WTC11 (cell line): Measurements from ENCODE around the gene BNIP2. TPM values are rescaled to one million over a fixed set of nuclear protein-coding genes. Genes with fewer than 3 reads are reported as not detected.
"Not testable (repeated sequence)": the region's sequence is repeated elsewhere in the genome, so short reads cannot be mapped to it uniquely, and the experiment has no call there.

Experiments
- ATAC-seq: fragments of 200-7000 bp; cut with Tn5 transposase; 2 replicates; pipeline ENCODE4 v1.10.0; 2021; ENCODE audit warnings: mild to moderate bottlenecking, moderate library complexity
- CTCF ChIA-PET: fragments of 300-600 bp; sonication (Branson Sonifier 250); formaldehyde crosslinking; loops from one replicate; lab custom pipeline; 2021; ENCODE audit warnings: antibody characterized with exemption; lab: Charles Lee
- POLR2A ChIA-PET: fragments of 350-600 bp; sonication (Branson Sonifier 250); formaldehyde crosslinking; loops from one replicate; lab custom pipeline; 2021; ENCODE audit warnings: antibody characterized with exemption; lab: Charles Lee
- DNase-seq: peaks from one replicate; pipeline ENCODE4 v3.0.0; 2021; ENCODE audit warnings: low spot score
- H3K27ac Mint-ChIP-seq: 2 replicates; pipeline ENCODE4 v1.8.0; 2021; ENCODE audit warnings: mixed read lengths
- H3K27me3 Mint-ChIP-seq: 2 replicates; pipeline ENCODE4 v1.8.0; 2021; ENCODE audit warnings: low read depth, mild to moderate bottlenecking, moderate library complexity, mixed read lengths
- H3K36me3 Mint-ChIP-seq: 2 replicates; pipeline ENCODE4 v1.8.0; 2021; ENCODE audit warnings: mixed read lengths
- H3K4me1 Mint-ChIP-seq: 2 replicates; pipeline ENCODE4 v1.8.0; 2022; ENCODE audit warnings: mixed read lengths
- H3K4me3 Mint-ChIP-seq: 2 replicates; pipeline ENCODE4 v1.8.0; 2021; ENCODE audit warnings: mild to moderate bottlenecking, moderate library complexity, mixed read lengths
- H3K9me3 Mint-ChIP-seq: 2 replicates; pipeline ENCODE4 v1.8.0; 2021; ENCODE audit warnings: mixed read lengths
- AR ChIP-seq: fragments of 250-450 bp; sonication (Bioruptor Pico); IDR thresholded peaks from 2 replicates; pipeline ENCODE4 v1.9.0; 2021; ENCODE audit warnings: mild to moderate bottlenecking
- CREB1 ChIP-seq: sonication (generic); formaldehyde crosslinking; IDR thresholded peaks from 2 replicates; pipeline ENCODE4 v1.8.0; 2023; ENCODE audit warnings: mild to moderate bottlenecking, missing genetic modification reagents
- FOXK1 ChIP-seq: sonication (generic); formaldehyde crosslinking; IDR thresholded peaks from 2 replicates; pipeline ENCODE4 v1.8.0; 2022; ENCODE audit warnings: mild to moderate bottlenecking, moderate library complexity, missing genetic modification reagents
- GTF2I ChIP-seq: fragments of 250-450 bp; sonication (Bioruptor Pico); conservative IDR thresholded peaks from 2 replicates; pipeline ENCODE4 v1.4.0; 2021; ENCODE audit warnings: mild to moderate bottlenecking
- MXD4 ChIP-seq: fragments of 250-450 bp; sonication (Bioruptor Pico); IDR thresholded peaks from 2 replicates; pipeline ENCODE4 v1.8.0; 2021; ENCODE audit warnings: mild to moderate bottlenecking, moderate library complexity, borderline replicate concordance
- OVOL2 ChIP-seq: fragments of 250-450 bp; sonication (Bioruptor Pico); IDR thresholded peaks from 2 replicates; pipeline ENCODE4 v1.9.0; 2021; ENCODE audit warnings: mild to moderate bottlenecking, borderline replicate concordance
- TCF7 ChIP-seq: sonication (generic); formaldehyde crosslinking; IDR thresholded peaks from 2 replicates; pipeline ENCODE4 v1.8.0; 2022; ENCODE audit warnings: mild to moderate bottlenecking, low read depth, missing genetic modification reagents, moderate library complexity
- ZNF671 ChIP-seq: fragments of 250-450 bp; sonication (Bioruptor Pico); IDR thresholded peaks from 2 replicates; pipeline ENCODE4 v1.8.0; 2021; ENCODE audit warnings: mild to moderate bottlenecking
- total RNA-seq: library from RNA; stranded (reverse); gene quantifications from 3 replicates; pipeline ENCODE4 v1.2.3, GENCODE V29; 2021
- TF ChIP-seq, protein P1 (sequence below): sonication (generic); formaldehyde crosslinking; IDR thresholded peaks from 2 replicates; pipeline ENCODE4 v1.8.0; 2022; ENCODE audit warnings: missing genetic modification reagents
- TF ChIP-seq, protein P2 (sequence below): sonication (generic); formaldehyde crosslinking; IDR thresholded peaks from 2 replicates; pipeline ENCODE4 v1.8.1; 2022; ENCODE audit warnings: mild to moderate bottlenecking, missing genetic modification reagents, moderate library complexity, borderline replicate concordance
- TF ChIP-seq, protein P3 (sequence below): sonication (generic); formaldehyde crosslinking; IDR thresholded peaks from 2 replicates; pipeline ENCODE4 v1.8.1; 2023; ENCODE audit warnings: mild to moderate bottlenecking, missing genetic modification reagents, moderate library complexity
- TF ChIP-seq, protein P4 (sequence below): sonication (generic); formaldehyde crosslinking; IDR thresholded peaks from 2 replicates; pipeline ENCODE4 v1.8.0; 2023; ENCODE audit warnings: missing genetic modification reagents, mild to moderate bottlenecking, borderline replicate concordance
- TF ChIP-seq, protein P5 (sequence below): sonication (generic); formaldehyde crosslinking; IDR thresholded peaks from 2 replicates; pipeline ENCODE4 v1.8.0; 2022; ENCODE audit warnings: mild to moderate bottlenecking, missing genetic modification reagents

Gene BNIP2
- total RNA-seq, 1 experiment from 2014 or later = 40.3 TPM

DNA sequence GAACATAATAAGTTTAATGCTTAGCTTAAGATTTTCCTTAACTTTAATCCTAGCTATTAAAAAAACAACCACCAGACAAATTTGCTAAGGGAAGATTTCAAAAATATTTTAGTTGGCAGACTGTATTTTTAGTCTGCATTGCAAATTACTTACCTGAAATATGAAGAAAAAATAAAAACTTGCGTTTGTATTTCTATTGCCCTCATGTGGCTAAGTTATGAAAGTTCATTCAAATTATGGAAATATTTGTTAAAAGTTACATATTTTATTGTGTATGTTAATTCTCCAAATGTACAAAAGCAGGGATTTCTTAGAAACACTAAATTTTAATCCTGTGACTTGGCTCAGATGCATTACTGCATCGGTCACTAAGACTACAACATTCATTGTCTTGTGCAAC, 46.8 kb downstream of the BNIP2 start (continued):
- TF ChIP-seq, protein P1, sequence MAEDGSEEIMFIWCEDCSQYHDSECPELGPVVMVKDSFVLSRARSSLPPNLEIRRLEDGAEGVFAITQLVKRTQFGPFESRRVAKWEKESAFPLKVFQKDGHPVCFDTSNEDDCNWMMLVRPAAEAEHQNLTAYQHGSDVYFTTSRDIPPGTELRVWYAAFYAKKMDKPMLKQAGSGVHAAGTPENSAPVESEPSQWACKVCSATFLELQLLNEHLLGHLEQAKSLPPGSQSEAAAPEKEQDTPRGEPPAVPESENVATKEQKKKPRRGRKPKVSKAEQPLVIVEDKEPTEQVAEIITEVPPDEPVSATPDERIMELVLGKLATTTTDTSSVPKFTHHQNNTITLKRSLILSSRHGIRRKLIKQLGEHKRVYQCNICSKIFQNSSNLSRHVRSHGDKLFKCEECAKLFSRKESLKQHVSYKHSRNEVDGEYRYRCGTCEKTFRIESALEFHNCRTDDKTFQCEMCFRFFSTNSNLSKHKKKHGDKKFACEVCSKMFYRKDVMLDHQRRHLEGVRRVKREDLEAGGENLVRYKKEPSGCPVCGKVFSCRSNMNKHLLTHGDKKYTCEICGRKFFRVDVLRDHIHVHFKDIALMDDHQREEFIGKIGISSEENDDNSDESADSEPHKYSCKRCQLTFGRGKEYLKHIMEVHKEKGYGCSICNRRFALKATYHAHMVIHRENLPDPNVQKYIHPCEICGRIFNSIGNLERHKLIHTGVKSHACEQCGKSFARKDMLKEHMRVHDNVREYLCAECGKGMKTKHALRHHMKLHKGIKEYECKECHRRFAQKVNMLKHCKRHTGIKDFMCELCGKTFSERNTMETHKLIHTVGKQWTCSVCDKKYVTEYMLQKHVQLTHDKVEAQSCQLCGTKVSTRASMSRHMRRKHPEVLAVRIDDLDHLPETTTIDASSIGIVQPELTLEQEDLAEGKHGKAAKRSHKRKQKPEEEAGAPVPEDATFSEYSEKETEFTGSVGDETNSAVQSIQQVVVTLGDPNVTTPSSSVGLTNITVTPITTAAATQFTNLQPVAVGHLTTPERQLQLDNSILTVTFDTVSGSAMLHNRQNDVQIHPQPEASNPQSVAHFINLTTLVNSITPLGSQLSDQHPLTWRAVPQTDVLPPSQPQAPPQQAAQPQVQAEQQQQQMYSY = no peak
- TF ChIP-seq, protein P2, sequence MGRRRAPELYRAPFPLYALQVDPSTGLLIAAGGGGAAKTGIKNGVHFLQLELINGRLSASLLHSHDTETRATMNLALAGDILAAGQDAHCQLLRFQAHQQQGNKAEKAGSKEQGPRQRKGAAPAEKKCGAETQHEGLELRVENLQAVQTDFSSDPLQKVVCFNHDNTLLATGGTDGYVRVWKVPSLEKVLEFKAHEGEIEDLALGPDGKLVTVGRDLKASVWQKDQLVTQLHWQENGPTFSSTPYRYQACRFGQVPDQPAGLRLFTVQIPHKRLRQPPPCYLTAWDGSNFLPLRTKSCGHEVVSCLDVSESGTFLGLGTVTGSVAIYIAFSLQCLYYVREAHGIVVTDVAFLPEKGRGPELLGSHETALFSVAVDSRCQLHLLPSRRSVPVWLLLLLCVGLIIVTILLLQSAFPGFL (CRISPR knock-in tag) = no peak
- TF ChIP-seq, protein P3, sequence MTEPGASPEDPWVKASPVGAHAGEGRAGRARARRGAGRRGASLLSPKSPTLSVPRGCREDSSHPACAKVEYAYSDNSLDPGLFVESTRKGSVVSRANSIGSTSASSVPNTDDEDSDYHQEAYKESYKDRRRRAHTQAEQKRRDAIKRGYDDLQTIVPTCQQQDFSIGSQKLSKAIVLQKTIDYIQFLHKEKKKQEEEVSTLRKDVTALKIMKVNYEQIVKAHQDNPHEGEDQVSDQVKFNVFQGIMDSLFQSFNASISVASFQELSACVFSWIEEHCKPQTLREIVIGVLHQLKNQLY (CRISPR knock-in tag) = no peak
- no peak for TF ChIP-seq FOXK1
- TF ChIP-seq, protein P4, sequence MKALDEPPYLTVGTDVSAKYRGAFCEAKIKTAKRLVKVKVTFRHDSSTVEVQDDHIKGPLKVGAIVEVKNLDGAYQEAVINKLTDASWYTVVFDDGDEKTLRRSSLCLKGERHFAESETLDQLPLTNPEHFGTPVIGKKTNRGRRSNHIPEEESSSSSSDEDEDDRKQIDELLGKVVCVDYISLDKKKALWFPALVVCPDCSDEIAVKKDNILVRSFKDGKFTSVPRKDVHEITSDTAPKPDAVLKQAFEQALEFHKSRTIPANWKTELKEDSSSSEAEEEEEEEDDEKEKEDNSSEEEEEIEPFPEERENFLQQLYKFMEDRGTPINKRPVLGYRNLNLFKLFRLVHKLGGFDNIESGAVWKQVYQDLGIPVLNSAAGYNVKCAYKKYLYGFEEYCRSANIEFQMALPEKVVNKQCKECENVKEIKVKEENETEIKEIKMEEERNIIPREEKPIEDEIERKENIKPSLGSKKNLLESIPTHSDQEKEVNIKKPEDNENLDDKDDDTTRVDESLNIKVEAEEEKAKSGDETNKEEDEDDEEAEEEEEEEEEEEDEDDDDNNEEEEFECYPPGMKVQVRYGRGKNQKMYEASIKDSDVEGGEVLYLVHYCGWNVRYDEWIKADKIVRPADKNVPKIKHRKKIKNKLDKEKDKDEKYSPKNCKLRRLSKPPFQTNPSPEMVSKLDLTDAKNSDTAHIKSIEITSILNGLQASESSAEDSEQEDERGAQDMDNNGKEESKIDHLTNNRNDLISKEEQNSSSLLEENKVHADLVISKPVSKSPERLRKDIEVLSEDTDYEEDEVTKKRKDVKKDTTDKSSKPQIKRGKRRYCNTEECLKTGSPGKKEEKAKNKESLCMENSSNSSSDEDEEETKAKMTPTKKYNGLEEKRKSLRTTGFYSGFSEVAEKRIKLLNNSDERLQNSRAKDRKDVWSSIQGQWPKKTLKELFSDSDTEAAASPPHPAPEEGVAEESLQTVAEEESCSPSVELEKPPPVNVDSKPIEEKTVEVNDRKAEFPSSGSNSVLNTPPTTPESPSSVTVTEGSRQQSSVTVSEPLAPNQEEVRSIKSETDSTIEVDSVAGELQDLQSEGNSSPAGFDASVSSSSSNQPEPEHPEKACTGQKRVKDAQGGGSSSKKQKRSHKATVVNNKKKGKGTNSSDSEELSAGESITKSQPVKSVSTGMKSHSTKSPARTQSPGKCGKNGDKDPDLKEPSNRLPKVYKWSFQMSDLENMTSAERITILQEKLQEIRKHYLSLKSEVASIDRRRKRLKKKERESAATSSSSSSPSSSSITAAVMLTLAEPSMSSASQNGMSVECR (CRISPR knock-in tag) = no peak
- no peak for TF ChIP-seq TCF7 (CRISPR knock-in tag)
- TF ChIP-seq MXD4 (CRISPR knock-in tag) = no peak
- TF ChIP-seq ZNF671 (CRISPR knock-in tag) = no peak

DNA sequence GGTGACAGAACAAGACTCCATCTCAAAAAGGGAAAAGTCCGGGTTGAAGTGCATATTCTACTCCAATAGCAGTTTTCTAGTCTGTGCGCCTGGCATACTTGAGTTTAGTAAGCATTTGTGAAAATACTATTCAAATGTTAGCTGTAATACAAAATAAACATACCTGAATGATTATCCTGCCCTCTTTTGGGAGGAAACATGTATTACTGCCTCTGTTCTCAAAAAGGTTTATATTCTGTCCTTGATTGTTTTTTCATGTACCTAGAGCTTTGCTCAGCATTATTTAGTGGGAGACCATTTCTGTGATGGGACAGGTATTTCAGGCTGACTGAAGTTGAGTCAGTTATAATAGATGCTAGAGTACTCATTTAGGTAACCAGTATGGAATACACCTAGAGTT, 51.6 kb downstream of the BNIP2 start:
- H3K27me3 Mint-ChIP-seq, H3K9me3 Mint-ChIP-seq, DNase-seq, H3K4me3 Mint-ChIP-seq, POLR2A ChIA-PET, H3K27ac Mint-ChIP-seq, H3K4me1 Mint-ChIP-seq, ATAC-seq: not testable (repeated sequence)
- H3K36me3 Mint-ChIP-seq = peaks cover 21% of the 10 kb centered on the region
- CTCF ChIA-PET = interaction anchor here (0.5 to 7.7 kb wide), 3 partner anchors 102 to 774 kb away, joined by 3 to 169 read pairs (median 3); no protein-coding TSS in a partner anchor

DNA sequence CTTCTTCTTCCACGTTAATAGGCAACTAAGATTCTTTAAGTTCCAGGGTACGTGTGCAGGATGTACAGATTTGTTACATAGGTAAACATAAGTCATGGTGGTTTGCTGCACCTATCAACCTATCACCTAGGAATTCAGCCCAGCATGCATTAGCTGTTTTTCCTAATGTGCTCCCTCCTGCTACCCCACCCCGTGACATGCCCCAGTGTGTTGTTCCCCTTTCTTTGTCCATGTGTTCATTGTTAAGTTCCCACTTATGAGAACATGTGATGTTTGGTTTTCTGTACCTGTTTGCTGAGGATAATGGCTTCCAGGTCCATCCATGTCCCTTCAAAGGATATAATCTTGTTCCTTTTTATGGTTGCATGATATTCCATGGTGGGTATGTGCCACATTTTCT, 52.9 kb downstream of the BNIP2 start:
- Mint-ChIP-seq H3K36me3 (peaks cover 17% of the 10 kb centered on the region), H3K4me1 (peaks cover 3% of the 10 kb centered on the region), H3K27ac (no peak overlapping the region), H3K9me3 (no peaks in the 10 kb centered on the region), H3K27me3 (no peaks in the 10 kb centered on the region), H3K4me3 (no peak overlapping the region)
- DNase-seq (no peak), ATAC-seq (no peak)
- ChIA-PET CTCF (interaction anchor here (7.7 kb wide), 1 partner anchor 105 kb away, joined by 169 read pairs; no protein-coding TSS in a partner anchor), POLR2A (no interaction called here)
- no peak for TF ChIP-seq AR (CRISPR knock-in tag)
- no peak for TF ChIP-seq GTF2I (CRISPR knock-in tag)
- TF ChIP-seq, protein P4 (CRISPR knock-in tag) = no peak
- TF ChIP-seq CREB1 (CRISPR knock-in tag) = no peak
- TF ChIP-seq OVOL2 (CRISPR knock-in tag) = no peak
- TF ChIP-seq, protein P5, sequence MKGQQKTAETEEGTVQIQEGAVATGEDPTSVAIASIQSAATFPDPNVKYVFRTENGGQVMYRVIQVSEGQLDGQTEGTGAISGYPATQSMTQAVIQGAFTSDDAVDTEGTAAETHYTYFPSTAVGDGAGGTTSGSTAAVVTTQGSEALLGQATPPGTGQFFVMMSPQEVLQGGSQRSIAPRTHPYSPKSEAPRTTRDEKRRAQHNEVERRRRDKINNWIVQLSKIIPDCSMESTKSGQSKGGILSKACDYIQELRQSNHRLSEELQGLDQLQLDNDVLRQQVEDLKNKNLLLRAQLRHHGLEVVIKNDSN (CRISPR knock-in tag) = no peak
